H54 (cell line): ENCODE results near the gene SUPT7L.

Experiments used
- DNase-seq: peaks from one replicate; pipeline ENCODE4 v3.0.0; 2011; ENCODE audit warnings: low spot score, mixed read lengths; ENCODE audit not compliant: insufficient read length
- FAIRE-seq: peaks from 3 replicates; lab custom pipeline; 2011; peaks lifted over from hg19 to GRCh38; lab: Jason Lieb, UNC
- POLR2A ChIP-seq: IDR thresholded peaks from 2 replicates; pipeline ENCODE4 v1.6.1; 2011; ENCODE audit warnings: low read depth, mild to moderate bottlenecking, low read length

Gene SUPT7L

GRCh38 chr2:27663285-27664153 lies at the start of gene SUPT7L, which contains the start of gene SLC4A1AP:
TSS of gene SUPT7L (minus strand) at chr2:27663614. CDS start at chr2:27662192, 1,422 bp downstream.
TSS of gene SLC4A1AP (plus strand) at chr2:27663889. CDS start at chr2:27663915, 26 bp downstream.
- DNase-seq (peak; percentile 50), FAIRE-seq (peak; percentile 84)
- peak; percentile 49 for TF ChIP-seq POLR2A

- TF ChIP-seq POLR2A, result no peak
- FAIRE-seq, result no peak
- no peak for DNase-seq
Measured at GRCh38 chr2:27713201-27713600, 49.8 kb upstream of the SUPT7L start.

- no peak for FAIRE-seq
- DNase-seq, result no peak
- no peak for TF ChIP-seq POLR2A
Measured at GRCh38 chr2:27712522-27712921, 49.1 kb upstream of the SUPT7L start.

GRCh38 chr2:27711804-27712203 lies 48.4 kb upstream of the SUPT7L start:
- no peak for TF ChIP-seq POLR2A
- DNase-seq (no peak), FAIRE-seq (no peak)

DNA sequence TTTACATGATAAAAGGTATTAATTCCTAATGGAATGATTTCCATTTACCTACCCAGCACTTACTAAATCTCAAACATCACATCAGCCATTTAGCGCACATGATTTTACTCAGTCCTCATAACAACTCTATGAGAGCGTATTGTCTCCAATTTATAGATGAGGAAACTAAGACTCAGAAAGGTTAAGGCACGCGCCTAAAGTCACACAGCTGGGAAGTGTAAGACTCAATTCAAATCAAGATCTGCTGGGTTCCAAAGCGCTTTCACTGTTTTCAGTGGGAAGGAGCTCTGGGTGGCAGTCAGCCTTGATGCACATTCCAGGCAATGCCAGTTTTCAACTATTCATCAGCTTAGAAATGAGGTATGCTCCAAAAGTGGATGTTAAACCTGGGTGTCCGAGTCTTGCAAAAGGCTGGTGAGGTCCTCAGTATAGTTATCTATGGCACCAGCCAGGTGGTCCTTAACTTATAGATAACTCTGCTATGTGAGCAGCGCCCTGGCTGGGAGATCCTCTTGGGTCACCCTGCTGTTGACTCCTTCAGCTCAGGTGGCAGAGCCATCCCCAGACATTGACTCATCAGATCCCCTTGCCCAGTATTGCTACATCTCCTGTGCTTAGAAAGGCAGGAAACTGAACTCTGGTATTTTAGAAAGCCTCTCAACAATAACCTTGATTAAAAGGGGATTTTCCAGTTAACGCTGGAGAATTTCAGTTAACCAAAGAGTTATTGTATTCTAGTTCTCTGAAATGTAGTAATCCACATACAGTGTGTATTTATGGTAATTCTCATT lies 47.4 kb upstream of the SUPT7L start:
- TF ChIP-seq POLR2A, result no peak
- DNase-seq (no peak), FAIRE-seq (no peak)

DNA sequence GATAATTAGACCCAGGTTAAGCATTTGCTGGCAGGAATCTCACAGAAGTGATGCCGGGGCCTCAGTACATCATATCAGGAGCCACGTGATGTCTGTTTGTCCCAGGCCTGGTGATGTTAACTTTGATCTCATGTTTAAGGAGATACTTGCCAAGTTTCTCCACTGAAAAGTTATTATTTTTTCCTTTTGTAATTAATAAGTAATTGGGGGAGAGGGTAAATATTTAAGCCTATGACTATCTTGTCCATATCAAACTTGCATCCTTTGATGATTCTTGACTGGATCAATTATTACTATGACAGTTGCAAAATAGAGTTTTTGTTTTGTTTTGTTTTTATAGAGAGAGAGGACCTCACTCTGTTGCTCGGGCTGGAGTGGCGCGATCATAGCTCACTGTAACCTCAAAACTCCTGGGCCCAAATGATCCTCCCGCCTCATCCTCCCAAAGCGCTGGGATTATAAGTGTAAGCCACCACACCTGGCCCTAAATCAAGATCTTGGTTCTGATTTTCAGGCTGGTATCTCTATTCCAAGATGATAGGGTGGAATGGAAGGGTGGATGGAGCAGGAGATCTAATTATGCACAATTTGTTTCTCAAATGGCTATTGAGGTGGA lies 46.7 kb upstream of the SUPT7L start:
- no peak for FAIRE-seq
- DNase-seq, result no peak
- no peak for TF ChIP-seq POLR2A

GRCh38 chr2:27709326-27709725 lies 45.9 kb upstream of the SUPT7L start:
- FAIRE-seq, result no peak
- DNase-seq, result no peak
- no peak for TF ChIP-seq POLR2A

GRCh38 chr2:27708666-27709065 lies 45.3 kb upstream of the SUPT7L start:
- TF ChIP-seq POLR2A, result no peak
- no peak for DNase-seq
- FAIRE-seq, result no peak

- DNase-seq, result no peak
- no peak for TF ChIP-seq POLR2A
- no peak for FAIRE-seq
Measured at GRCh38 chr2:27708257-27708654, 44.8 kb upstream of the SUPT7L start.

DNA sequence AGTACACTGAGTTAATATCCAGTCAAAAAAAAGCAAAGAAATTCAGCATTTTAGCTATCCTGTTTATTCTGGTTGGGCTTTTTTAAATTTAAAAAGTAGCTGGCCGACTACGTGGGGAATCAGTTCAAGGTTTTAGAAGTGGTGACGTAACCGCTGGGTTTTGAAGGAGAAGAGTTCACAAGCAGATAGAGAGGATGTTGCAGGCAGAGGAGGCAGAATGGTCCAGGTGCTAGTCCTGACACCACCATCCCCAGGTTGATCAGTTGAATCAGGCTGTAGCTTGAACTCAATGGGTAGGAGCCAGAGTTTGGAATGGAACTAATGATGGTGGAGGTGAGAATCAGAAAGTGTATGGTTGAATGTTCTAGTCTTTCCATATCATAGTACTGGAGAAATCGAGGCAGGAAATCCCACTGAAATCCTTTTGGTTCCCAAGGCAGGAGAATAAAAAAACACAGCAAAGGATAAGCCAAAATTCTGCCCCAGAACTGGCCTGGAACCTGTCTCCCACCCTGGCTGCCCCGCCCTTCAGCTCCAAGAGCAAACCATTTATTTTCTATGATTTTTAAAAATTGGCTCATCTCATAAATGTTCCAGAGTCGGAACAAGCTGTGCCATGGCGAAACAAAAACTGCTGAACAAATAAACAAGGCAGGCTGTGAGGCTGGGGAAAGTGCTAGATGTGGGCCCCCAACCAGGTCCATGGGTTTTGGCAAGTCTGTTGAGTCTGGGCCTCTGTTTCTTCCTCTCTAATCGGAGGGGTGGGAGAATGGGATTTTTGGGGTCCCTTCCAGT lies 44.2 kb upstream of the SUPT7L start:
- FAIRE-seq, result no peak
- DNase-seq, result no peak
- no peak for TF ChIP-seq POLR2A

- no peak for TF ChIP-seq POLR2A
- DNase-seq, result peak; percentile 76
Measured at GRCh38 chr2:27705851-27706622, 42.6 kb upstream of the SUPT7L start.

GRCh38 chr2:27704342-27704876 lies 41.0 kb upstream of the SUPT7L start:
- DNase-seq (no peak), FAIRE-seq (no peak)
- no peak for TF ChIP-seq POLR2A

More at GRCh38 chr2:27705851-27706622, 42.6 kb upstream of the SUPT7L start:
- peak; percentile 95 for FAIRE-seq
